ENCODE measurements around the gene SULF2. TPM values are rescaled to one million over a fixed set of nuclear protein-coding genes. Genes with fewer than 3 reads are reported as not detected.

Gene SULF2
- total and polyA plus RNA-seq, 2 of the 13 experiments (the other 11 are each of a cell fraction or from before 2014, with no cell fraction given), result 7.2 to 50.9 TPM

DNA sequence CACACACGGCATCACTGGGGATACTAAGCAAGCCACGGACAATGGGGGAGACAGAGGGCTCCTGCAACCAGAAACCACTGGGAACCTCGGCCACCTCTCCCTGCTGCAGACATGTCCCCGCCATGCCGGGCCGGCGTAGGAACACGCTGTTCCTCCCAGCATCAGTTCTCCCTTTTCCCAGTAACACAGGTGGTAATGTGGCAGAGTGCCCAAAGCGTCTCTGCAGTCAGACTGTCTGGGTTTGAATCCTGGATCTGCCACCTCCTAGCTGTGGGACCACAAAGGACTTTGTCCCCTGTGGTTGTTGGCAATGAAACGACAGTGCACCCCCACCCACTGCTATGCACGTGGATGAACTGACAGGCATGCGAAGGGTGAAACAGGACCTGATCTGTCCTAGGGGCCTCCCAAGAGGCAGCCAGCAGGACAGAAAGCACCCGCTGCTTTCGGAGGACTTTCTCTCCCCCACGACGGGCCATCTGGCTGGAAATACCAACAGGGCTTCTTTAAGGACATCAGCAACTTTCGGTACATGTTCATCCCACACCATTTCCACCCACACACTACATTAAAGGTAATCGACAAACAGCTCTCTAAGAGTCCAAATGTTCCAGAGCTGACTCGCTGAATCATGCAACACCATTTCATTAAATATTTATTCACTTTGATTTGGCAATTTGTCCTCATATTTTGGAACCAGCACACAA, 74.1 kb downstream of the SULF2 start (continued):
- TF ChIP-seq, protein P1, sequence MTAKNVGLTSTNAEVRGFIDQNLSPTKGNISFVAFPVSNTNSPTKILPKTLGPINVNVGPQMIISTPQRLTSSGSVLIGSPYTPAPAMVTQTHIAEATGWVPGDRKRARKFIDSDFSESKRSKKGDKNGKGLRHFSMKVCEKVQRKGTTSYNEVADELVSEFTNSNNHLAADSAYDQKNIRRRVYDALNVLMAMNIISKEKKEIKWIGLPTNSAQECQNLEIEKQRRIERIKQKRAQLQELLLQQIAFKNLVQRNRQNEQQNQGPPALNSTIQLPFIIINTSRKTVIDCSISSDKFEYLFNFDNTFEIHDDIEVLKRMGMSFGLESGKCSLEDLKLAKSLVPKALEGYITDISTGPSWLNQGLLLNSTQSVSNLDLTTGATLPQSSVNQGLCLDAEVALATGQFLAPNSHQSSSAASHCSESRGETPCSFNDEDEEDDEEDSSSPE (CRISPR knock-in tag; IDR thresholded peaks at IDR 0.05), result peak; percentile 87
- TF ChIP-seq, protein P2, sequence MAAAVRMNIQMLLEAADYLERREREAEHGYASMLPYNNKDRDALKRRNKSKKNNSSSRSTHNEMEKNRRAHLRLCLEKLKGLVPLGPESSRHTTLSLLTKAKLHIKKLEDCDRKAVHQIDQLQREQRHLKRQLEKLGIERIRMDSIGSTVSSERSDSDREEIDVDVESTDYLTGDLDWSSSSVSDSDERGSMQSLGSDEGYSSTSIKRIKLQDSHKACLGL (CRISPR knock-in tag; IDR thresholded peaks at IDR 0.05), result peak; percentile 84
- peak; percentile 98 for TF ChIP-seq TARDBP (CRISPR knock-in tag; IDR thresholded peaks at IDR 0.05)
- peak; percentile 89 for TF ChIP-seq TBX2 (CRISPR knock-in tag; IDR thresholded peaks at IDR 0.05; ENCODE audit: borderline replicate concordance)
- TF ChIP-seq, protein P3, sequence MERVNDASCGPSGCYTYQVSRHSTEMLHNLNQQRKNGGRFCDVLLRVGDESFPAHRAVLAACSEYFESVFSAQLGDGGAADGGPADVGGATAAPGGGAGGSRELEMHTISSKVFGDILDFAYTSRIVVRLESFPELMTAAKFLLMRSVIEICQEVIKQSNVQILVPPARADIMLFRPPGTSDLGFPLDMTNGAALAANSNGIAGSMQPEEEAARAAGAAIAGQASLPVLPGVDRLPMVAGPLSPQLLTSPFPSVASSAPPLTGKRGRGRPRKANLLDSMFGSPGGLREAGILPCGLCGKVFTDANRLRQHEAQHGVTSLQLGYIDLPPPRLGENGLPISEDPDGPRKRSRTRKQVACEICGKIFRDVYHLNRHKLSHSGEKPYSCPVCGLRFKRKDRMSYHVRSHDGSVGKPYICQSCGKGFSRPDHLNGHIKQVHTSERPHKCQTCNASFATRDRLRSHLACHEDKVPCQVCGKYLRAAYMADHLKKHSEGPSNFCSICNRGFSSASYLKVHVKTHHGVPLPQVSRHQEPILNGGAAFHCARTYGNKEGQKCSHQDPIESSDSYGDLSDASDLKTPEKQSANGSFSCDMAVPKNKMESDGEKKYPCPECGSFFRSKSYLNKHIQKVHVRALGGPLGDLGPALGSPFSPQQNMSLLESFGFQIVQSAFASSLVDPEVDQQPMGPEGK (CRISPR knock-in tag; IDR thresholded peaks at IDR 0.05), result peak; percentile 97
- TF ChIP-seq ZNF703 (CRISPR knock-in tag; IDR thresholded peaks at IDR 0.05; ENCODE audit: borderline replicate concordance), result no peak
- TF ChIP-seq PBX2 (CRISPR knock-in tag; IDR thresholded peaks at IDR 0.05), result no peak
- TF ChIP-seq, protein P4, sequence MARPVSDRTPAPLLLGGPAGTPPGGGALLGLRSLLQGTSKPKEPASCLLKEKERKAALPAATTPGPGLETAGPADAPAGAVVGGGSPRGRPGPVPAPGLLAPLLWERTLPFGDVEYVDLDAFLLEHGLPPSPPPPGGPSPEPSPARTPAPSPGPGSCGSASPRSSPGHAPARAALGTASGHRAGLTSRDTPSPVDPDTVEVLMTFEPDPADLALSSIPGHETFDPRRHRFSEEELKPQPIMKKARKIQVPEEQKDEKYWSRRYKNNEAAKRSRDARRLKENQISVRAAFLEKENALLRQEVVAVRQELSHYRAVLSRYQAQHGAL (CRISPR knock-in tag; IDR thresholded peaks at IDR 0.05; ENCODE audit: not compliant biosample characterization), result no peak
- TF ChIP-seq ASH2L (IDR thresholded peaks at IDR 0.05; ENCODE audit: insufficient read length, low read depth, low read length), result peak; percentile 87
- no peak for TF ChIP-seq ZBTB1 (CRISPR knock-in tag; IDR thresholded peaks at IDR 0.05; ENCODE audit: borderline replicate concordance)
- TF ChIP-seq GMEB2 (CRISPR knock-in tag; IDR thresholded peaks at IDR 0.05; ENCODE audit: low read depth), result no peak
- TF ChIP-seq ONECUT2 (CRISPR knock-in tag; IDR thresholded peaks at IDR 0.05), result peak; percentile 18; the same call in 1 of the 2 replicates
- TF ChIP-seq, protein P5, sequence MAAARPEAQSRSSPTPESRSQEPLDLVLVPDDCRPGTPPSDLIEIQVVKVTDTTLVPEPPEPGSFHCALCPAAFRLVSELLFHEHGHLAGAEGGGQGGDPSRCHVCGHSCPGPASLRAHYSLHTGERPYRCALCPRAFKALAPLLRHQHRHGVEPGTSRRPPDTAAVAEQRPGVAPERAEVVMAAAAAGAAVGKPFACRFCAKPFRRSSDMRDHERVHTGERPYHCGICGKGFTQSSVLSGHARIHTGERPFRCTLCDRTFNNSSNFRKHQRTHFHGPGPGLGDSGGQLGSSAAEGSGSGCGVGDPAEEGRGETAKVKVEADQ (CRISPR knock-in tag; IDR thresholded peaks at IDR 0.05; ENCODE audit: borderline replicate concordance), result no peak
- TF ChIP-seq, protein P6, sequence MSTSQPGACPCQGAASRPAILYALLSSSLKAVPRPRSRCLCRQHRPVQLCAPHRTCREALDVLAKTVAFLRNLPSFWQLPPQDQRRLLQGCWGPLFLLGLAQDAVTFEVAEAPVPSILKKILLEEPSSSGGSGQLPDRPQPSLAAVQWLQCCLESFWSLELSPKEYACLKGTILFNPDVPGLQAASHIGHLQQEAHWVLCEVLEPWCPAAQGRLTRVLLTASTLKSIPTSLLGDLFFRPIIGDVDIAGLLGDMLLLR (CRISPR knock-in tag; IDR thresholded peaks at IDR 0.05), result peak; percentile 98

Data from HepG2 (cell line).